Measurements from ENCODE around the gene KCNIP1. TPM values are rescaled to one million over a fixed set of nuclear protein-coding genes. Genes with fewer than 3 reads are reported as not detected.
A peak's percentile ranks its signal among the peaks of the same experiment; 100 is the strongest.

Gene KCNIP1
- total and polyA plus RNA-seq, 2 of the 13 experiments (the other 11 are each of a cell fraction or from before 2014, with no cell fraction given): not detected

DNA sequence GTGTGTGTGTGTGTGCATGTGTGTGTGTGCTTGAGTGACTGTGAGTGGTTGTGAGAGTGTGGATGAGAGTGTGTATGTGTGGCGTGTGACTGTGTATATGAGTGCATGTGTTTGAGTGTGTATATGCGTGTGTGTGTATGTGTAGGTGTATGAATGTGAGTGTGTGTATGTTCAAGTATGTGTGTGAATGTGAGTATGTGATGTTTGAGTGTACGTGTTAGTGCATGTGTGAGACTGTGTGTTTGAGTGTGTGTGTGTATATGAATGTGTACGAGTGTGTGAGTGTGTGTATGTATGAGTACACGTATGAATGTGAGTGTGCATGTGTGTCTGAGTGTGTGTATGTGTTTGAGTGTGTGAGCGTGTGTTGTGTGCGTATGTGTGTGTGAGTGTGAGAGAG is 47.8 kb downstream of the KCNIP1 start:
- no peaks in the 10 kb centered on the region for H3K9me3 ChIP-seq (ENCODE audit: low read length)
- H2AFZ ChIP-seq (ENCODE audit: low read length): no peak overlapping the region
- peaks cover 0 to 5% of the 10 kb centered on the region in 2 experiments; a peak in 3 of 5 replicates for H3K27me3 ChIP-seq (ENCODE audit: control insufficient read depth in 1 of 2, insufficient read depth in 2 of 2, low read length in 2 of 2)
- CTCF ChIA-PET (ENCODE audit: low intra/inter-chr PET ratio, low total read pairs): no interaction called here
- FAIRE-seq (no peak), ATAC-seq (no peak), DNase-seq (ENCODE audit: low spot score) (no peak)
- no peaks in the 10 kb centered on the region for H3K36me3 ChIP-seq (replicated peaks in 1 of 2; ENCODE audit: control insufficient read depth in 1 of 2, insufficient read depth in 2 of 2, low read length in 2 of 2)
- H3K4me2 ChIP-seq (ENCODE audit: low read depth, low read length): no peak overlapping the region
- no TSS peak for BruUV-seq (replicated peaks)
- WGBS (ENCODE audit: low lambda C conversion rate): 26% methylated on average over 7 of the region's 7 CpGs
- intact Hi-C loops (cut with micrococcal nuclease; ENCODE audit: unreplicated experiment): no loop called here
- H4K20me1 ChIP-seq (ENCODE audit: insufficient read depth, low read length): no peaks in the 10 kb centered on the region
- no peak overlapping the region for H3K4me3 ChIP-seq (replicated peaks in 1 of 3; ENCODE audit: insufficient read depth in 1 of 3, low read depth in 2 of 3, low read length in 3 of 3)
- no peaks in the 10 kb centered on the region for H3K79me2 ChIP-seq (ENCODE audit: insufficient read depth, low read length)
- no peak overlapping the region for H3K27ac ChIP-seq (ENCODE audit: extremely low read length, insufficient read depth, low read length)
- in situ Hi-C loops (cut with HindIII; ENCODE audit: extremely low pct_ligation_motif_present, low pct_unique_long_range_greater_than_20kb): no loop called here
- POLR2A ChIA-PET: no interaction called here
- TF ChIP-seq HOXD1 (CRISPR knock-in tag; IDR thresholded peaks at IDR 0.05): no peak
- 0 out of 2 replicates have a peak, but pooled peaks have one; percentile 10 for TF ChIP-seq FOXK2 (IDR thresholded peaks at IDR 0.05)
- 0 out of 2 replicates have a peak, but pooled peaks have one; percentile 39 for TF ChIP-seq ZNF207 (IDR thresholded peaks at IDR 0.05; ENCODE audit: borderline replicate concordance)
- 0 out of 2 replicates have a peak, but pooled peaks have one; percentile 18 for TF ChIP-seq MNT (IDR thresholded peaks at IDR 0.05)
- TF ChIP-seq MAZ (IDR thresholded peaks at IDR 0.05; ENCODE audit: borderline replicate concordance, low read depth, low read length): no peak
- TF ChIP-seq MAZ (CRISPR knock-in tag; IDR thresholded peaks at IDR 0.05; ENCODE audit: low read depth): no peak
- 0 out of 2 replicates have a peak, but pooled peaks have one; percentile 25 for TF ChIP-seq NBN (conservative IDR thresholded peaks at IDR 0.05)
- no peaks in the 10 kb centered on the region for H3K4me1 ChIP-seq (ENCODE audit: insufficient read depth, low read length)
- no peak overlapping the region for H3K9ac ChIP-seq (ENCODE audit: insufficient read depth, low read depth, low read length)

GRCh38 chr5:170552621-170553115 is 48.8 kb downstream of the KCNIP1 start:
- no peaks in the 10 kb centered on the region for H4K20me1 ChIP-seq (ENCODE audit: insufficient read depth, low read length)
- in situ Hi-C loops (cut with HindIII; ENCODE audit: extremely low pct_ligation_motif_present, low pct_unique_long_range_greater_than_20kb) (no loop called here), intact Hi-C loops (cut with micrococcal nuclease; ENCODE audit: unreplicated experiment) (no loop called here)
- BruUV-seq (replicated peaks): no TSS peak
- no peaks in the 10 kb centered on the region for H3K4me1 ChIP-seq (ENCODE audit: insufficient read depth, low read length)
- POLR2A ChIA-PET: no interaction called here
- H3K27me3 ChIP-seq (ENCODE audit: control insufficient read depth in 1 of 2, insufficient read depth in 2 of 2, low read length in 2 of 2): peaks cover 0 to 5% of the 10 kb centered on the region in 2 experiments; a peak in 3 of 5 replicates
- H2AFZ ChIP-seq (ENCODE audit: low read length): no peak overlapping the region
- ATAC-seq (no peak; the same call in 2 of the 3 replicates), FAIRE-seq (no peak), DNase-seq (ENCODE audit: low spot score) (no peak)
- TF ChIP-seq, protein P1, sequence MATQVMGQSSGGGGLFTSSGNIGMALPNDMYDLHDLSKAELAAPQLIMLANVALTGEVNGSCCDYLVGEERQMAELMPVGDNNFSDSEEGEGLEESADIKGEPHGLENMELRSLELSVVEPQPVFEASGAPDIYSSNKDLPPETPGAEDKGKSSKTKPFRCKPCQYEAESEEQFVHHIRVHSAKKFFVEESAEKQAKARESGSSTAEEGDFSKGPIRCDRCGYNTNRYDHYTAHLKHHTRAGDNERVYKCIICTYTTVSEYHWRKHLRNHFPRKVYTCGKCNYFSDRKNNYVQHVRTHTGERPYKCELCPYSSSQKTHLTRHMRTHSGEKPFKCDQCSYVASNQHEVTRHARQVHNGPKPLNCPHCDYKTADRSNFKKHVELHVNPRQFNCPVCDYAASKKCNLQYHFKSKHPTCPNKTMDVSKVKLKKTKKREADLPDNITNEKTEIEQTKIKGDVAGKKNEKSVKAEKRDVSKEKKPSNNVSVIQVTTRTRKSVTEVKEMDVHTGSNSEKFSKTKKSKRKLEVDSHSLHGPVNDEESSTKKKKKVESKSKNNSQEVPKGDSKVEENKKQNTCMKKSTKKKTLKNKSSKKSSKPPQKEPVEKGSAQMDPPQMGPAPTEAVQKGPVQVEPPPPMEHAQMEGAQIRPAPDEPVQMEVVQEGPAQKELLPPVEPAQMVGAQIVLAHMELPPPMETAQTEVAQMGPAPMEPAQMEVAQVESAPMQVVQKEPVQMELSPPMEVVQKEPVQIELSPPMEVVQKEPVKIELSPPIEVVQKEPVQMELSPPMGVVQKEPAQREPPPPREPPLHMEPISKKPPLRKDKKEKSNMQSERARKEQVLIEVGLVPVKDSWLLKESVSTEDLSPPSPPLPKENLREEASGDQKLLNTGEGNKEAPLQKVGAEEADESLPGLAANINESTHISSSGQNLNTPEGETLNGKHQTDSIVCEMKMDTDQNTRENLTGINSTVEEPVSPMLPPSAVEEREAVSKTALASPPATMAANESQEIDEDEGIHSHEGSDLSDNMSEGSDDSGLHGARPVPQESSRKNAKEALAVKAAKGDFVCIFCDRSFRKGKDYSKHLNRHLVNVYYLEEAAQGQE (IDR thresholded peaks at IDR 0.05; ENCODE audit: borderline replicate concordance in 1 of 2, low read depth in 1 of 2, low read length in 2 of 2): peak; percentile 5 to 57; a peak in 3 of 4 replicates
- no peak for TF ChIP-seq ZNF230 (CRISPR knock-in tag; IDR thresholded peaks at IDR 0.05)
- no peaks in the 10 kb centered on the region for H3K79me2 ChIP-seq (ENCODE audit: insufficient read depth, low read length)
- 13% methylated on average over 5 of the region's 12 CpGs for WGBS (ENCODE audit: low lambda C conversion rate)
- no peak overlapping the region for H3K27ac ChIP-seq (ENCODE audit: extremely low read length, insufficient read depth, low read length)
- H3K4me2 ChIP-seq (ENCODE audit: low read depth, low read length): no peak overlapping the region
- no peak overlapping the region for H3K4me3 ChIP-seq (replicated peaks in 1 of 3; ENCODE audit: insufficient read depth in 1 of 3, low read depth in 2 of 3, low read length in 3 of 3)
- CTCF ChIA-PET (ENCODE audit: low intra/inter-chr PET ratio, low total read pairs): no interaction called here
- H3K9me3 ChIP-seq (ENCODE audit: low read length): no peaks in the 10 kb centered on the region
- no peak overlapping the region for H3K9ac ChIP-seq (ENCODE audit: insufficient read depth, low read depth, low read length)
- H3K36me3 ChIP-seq (replicated peaks in 1 of 2; ENCODE audit: control insufficient read depth in 1 of 2, insufficient read depth in 2 of 2, low read length in 2 of 2): no peaks in the 10 kb centered on the region

Measured in HepG2 (cell line).